Activated naive CD4-positive, alpha-beta T cell treated with Interleukin-2 at 50 U/mL for 16 hours (primary cell): ENCODE measurements around the gene HCFC1.
"Not testable (repeated sequence)": the region's sequence is repeated elsewhere in the genome, so short reads cannot be mapped to it uniquely, and the experiment has no call there.

Experiments
- DNase-seq: peaks from one replicate; pipeline ENCODE4 v3.0.0-alpha.2; 2020

The HCFC1 gene

DNA sequence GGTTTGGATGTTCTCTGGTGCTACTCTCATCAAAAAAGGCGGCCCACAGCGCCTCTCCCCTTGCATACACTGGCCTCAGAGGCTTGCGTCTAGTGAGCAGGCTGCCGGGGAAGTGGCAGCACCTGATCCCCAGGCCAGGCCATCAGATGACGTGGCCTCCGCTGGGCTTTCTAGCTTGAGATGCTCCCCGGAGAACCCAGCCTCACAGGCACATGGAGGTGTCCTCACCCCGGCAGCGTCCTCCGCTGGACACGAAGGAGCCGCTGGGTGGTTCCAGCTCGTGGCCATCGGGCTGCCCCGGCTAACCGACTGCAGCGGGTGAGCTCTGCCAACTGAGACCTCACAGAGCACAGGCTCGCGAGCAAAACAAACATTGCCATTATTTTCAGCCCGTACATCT lies 35.3 kb upstream of the HCFC1 start:
- no peak for DNase-seq

DNA sequence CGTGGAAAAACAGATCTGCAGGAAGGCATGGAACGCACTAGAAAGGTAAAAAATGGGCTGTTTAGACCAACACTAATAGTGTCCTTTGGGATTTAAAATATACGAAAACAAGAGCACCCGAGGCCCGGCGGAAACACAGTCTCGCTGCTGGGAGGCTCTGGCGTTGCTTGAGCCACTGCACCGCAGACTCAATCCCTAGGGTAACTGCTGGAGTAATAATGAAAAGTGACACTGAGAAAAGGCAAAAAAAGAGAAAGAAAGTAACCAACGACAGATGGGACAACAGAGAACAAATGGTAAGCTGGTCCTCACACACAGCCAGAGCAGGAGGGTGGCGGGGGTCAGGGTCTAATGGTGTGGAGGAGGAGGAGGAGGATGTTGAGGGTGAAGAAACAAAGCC lies 32.7 kb upstream of the HCFC1 start:
- no peak for DNase-seq

GRCh38 chrX:154002215-154002719 lies 30.6 kb upstream of the HCFC1 start:
- peak; percentile 52 for DNase-seq

GRCh38 chrX:154000051-154000450 lies 28.4 kb upstream of the HCFC1 start:
- DNase-seq = no peak

DNA sequence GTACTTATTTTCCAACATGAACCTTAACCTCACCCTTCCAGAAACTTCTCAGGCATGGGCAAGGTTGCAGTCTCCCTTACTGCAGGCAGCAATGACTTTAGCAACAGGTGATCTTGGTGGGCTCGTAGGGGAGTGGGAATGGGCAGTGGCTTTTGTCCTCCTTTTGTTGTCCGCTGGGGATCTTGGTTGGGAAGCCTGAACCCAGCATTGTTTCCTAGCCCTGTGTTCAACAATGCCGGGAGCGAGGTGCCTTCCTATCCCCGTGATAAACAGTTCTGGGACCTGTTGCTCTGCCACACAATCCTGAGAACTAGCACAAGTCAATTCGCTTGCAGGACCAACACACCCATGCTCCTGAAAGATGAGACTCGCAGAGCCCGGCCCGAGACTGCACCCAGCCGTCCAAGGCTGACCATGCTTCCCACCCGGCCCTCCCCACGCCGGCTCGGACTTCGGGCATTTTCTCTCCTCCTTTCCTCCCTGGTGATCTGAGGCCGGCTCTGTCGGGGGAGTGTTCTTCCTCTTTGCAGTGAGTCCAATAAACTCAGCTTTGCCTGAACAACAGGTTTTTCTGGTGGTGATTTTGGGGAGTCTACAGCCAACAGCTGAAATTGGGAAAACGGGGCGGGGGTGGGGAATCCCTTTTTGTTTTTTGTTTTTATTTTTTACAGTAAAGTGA lies 27.9 kb upstream of the HCFC1 start:
- DNase-seq = no peak

DNA sequence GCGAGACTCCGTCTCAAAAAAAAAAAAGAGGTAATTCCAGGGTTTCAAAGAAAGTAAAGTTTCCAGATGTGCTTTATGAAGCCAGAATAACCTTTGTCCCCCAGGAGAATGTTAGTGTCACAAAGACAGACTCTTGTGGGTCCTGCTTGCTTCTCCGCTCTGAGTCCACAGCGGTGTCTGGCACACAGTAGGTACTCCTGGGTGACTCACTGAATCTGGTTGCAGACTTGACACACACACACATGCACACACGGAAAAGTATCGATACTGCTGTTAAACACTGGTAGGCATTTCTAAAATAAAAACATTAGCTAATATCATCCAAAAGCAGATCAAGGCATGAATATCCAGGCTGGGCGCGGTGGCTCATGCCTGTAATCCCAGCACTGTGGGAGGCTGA lies 23.9 kb upstream of the HCFC1 start:
- no peak for DNase-seq

GRCh38 chrX:153994398-153994797 lies 22.8 kb upstream of the HCFC1 start:
- not testable (repeated sequence) for DNase-seq

GRCh38 chrX:153993978-153994377 lies 22.4 kb upstream of the HCFC1 start:
- DNase-seq = no peak

GRCh38 chrX:153993079-153993478 lies 21.5 kb upstream of the HCFC1 start:
- DNase-seq = no peak

DNA sequence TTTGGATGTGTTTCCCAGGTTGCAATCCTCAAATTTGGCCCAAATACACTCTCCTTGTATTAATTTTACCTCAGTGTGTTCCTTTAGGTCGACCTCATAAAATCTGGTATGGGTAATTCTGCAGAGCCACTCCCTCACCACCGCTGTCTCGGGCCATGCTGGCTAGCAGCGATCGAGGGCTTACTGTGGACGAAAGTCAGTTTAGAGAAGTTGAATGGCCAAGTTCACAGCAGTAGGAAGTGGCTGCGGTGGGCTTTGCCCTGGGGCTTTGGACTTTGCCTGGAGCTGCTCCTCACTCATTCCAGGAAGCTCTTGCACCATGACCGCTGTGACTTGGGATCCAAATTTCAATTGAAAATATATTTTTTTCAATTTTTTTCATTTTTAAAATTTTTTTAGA lies 20.6 kb upstream of the HCFC1 start:
- no peak for DNase-seq

DNA sequence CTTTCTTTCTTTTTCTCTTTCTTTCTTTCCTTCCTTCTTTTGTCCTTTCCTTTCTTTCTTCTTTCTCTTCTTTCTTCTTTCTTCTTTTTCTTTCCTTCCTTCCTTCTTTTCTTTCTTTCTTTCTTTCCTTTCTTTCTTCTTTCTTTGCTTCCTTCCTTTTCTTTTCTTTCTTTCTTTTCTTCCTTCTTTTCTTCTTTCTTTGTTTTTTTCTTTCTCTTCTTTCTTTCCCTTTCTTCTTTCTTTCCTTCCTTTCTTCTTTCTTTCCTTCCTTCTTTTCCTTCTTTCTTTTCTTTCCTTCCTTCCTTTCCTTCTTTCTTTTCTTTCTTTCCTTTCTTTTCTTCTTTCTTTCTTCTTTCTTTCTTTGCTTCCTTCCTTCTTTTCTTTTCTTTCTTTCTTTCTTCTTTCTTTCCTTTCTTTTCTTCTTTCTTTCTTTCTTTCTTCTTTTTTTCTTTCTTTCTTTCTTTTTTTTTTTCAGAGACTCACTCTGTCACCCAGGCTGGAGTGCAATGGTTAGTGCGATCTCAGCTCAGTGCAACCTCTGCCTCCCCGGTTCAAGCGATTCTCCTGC lies 19.5 kb upstream of the HCFC1 start:
- DNase-seq = no peak

- DNase-seq = no peak
Observed at GRCh38 chrX:153989973-153990655, 18.5 kb upstream of the HCFC1 start.

GRCh38 chrX:153988493-153988892 lies 16.9 kb upstream of the HCFC1 start:
- DNase-seq = no peak

DNA sequence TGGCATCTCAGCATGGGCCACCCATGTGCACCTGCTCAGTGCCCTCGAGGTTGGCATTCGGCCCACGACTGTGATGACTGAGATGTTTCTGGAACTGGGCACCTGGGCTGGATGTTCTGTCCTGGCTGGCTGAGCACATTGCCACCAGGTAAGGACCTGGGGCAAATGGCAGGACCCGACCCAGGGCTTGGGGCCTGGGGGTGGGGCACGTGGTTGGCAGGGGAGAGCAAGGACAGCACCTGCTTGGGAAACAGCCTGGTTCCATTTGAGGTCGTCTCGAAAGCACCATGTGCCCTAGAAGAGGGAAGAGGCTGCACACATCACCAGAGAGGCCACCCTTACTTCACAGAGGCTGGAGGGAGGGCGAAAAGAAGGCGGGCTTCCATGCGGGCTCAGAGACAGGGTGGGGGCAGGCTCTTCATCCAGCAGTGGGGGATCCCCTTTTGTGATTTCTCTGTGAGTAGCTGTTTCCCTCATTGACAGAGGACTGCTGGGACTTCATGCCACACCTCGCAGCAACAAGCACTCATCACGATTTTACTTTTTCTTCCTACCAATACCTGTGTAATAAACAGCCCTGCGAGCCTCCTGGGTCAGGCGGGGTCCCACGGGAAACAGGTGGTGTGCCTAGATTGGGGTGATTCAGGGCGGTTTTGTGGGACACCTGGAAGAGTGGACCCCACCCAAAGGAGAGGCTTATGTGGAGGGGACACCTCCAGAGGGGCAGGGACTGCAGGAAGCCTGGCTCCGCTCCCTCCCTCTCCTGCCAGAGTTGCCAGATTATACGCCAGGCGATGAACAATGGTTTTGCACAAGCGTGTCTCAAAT lies 12.9 kb upstream of the HCFC1 start:
- peak; percentile 52 for DNase-seq

GRCh38 chrX:153983321-153983801 lies 11.7 kb upstream of the HCFC1 start:
- no peak for DNase-seq

- peak; percentile 62 for DNase-seq
Observed at GRCh38 chrX:153981771-153982533, 10.3 kb upstream of the HCFC1 start.

DNA sequence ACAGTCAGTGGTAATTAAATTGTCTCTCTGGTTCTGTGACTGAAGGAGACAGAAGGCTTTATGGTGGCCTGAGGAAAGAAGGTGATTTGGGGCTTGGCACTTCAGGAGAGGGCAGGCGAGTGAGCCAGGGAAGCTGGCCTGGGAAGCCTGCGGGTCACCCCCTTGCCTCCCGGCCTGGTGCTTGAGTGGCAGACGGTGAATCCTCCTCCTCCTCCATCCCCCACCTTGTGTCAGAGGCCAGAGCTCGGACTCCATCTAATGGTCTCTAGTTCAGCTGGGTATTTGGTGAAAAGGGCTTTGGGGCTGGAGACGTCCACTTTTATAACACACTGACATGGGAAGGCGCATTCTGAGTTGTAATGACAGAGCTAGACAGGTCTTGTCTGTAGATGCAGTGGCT lies 9.6 kb upstream of the HCFC1 start:
- DNase-seq = no peak

- DNase-seq = peak; percentile 32
Observed at GRCh38 chrX:153980394-153980793, 8.8 kb upstream of the HCFC1 start.

DNA sequence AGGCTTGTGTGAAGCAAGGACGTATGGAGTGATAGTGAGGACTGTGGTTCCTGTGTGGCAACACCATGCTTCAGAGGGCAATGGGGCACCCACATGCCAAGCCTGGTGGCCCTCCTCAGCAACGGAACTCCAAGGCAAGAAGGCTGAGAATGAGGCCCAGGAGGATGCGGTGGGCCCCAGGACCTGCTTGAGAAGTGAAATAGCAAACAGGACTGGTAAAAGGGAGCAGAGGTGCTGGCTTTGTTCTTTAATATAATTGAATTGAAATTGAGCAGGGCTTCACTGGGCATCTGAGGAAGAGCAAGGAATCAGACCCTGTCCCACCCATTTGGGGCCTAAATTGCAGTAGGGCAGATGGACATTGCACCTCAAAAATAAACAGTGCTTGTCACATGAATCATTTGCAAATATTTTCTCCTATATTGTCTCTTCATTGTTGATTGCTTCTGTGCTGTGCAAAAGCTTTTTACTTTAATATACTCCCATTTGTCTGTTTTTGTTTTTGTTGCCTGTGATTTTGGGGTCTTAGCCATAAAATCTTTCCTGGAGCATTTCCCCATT lies 3.2 kb upstream of the HCFC1 start:
- DNase-seq = no peak

- DNase-seq = no peak
Observed at GRCh38 chrX:153974003-153974725, 2.5 kb upstream of the HCFC1 start.
